KG1 (cell line): ENCODE data around the gene PITPNC1.
"Not testable (repeated sequence)": the region's sequence is repeated elsewhere in the genome, so short reads cannot be mapped to it uniquely, and the experiment has no call there.

Experiments used
- DNase-seq: peaks from one replicate; lab custom pipeline; 2025; lab: John Stamatoyannopoulos, UW

The PITPNC1 gene

DNA sequence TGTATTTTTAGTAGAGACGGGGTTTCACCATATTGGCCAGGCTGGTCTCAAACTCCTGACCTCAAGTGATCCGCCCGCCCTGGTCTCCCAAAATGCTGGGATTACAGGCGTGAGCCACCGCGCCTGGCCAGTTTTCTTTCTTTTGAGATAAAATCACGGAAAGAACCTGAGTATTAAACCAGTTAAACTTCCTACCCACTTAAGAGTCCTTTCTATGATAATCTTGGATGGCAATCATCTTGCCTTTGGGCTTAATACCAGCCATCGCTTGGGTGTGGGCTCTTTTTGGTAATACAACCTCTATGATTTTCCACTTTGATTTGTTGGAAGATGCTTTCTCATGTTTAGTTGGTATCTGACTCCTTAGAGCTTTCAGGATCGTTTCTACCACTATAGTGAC, 24.0 kb downstream of the PITPNC1 start:
- DNase-seq = no peak

GRCh38 chr17:67401598-67402504, 24.8 kb downstream of the PITPNC1 start:
- DNase-seq = no peak

DNA sequence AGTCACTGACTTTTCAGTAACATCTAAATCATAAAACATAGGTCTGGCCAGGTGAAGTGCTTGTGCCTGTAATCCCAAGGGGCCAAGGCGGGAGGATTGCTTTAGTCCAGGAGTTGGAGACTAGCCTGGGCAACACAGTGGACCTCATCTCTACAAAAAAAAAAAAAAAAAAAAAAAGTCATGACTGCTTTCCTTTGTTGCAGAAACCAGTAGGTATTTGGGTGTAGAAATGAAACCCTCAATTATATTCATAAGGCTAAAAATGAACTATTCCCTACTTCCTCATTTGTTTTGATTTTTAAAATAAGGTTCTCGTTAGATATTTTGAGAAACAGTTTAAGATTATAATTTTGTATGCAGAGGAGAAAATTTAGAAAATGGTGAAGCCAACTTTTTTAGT, 26.0 kb downstream of the PITPNC1 start:
- DNase-seq = no peak

GRCh38 chr17:67403483-67403882, 26.4 kb downstream of the PITPNC1 start:
- DNase-seq = no peak

DNA sequence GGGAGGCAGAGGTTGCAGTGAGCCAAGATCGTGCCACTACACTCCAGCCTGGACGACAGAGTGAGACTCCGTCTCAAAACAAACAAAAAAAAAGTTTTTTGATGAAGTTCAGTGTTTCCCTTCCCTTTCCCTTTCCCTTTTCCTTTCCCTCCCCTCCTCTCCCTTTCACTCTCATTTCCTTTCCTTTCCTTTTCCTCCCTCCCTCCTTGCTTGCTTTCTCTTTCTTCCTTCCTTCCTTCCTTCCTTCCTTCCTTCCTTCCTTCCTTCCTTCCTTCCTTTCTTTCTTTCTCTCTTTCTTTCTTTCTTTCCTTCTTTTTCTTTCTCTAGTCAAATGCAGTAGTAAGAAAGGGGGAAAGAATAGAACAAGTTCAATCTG, 31.4 kb downstream of the PITPNC1 start:
- DNase-seq = not testable (repeated sequence)

DNA sequence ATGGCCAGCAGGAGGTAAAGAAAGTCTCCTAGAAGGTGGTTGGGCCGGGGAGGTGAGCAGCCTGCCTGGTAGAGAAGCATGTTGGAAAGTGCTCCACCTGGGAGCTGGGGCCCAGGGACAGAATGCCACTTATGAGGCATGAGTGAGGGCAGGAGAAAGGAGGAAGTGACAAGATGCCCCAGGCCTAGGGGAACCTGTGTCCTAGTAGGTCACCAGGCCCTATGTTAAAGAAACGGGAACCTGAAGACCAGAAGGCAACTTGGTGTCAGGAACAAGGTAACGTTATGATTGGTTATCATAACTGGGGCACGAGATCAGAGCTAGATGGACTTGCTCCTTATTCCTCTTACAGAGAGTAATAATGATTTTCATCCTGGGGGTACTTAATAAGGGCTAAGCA, 34.3 kb downstream of the PITPNC1 start:
- DNase-seq = no peak

- no peak for DNase-seq
Measured at GRCh38 chr17:67412032-67412431, 35.0 kb downstream of the PITPNC1 start.

DNA sequence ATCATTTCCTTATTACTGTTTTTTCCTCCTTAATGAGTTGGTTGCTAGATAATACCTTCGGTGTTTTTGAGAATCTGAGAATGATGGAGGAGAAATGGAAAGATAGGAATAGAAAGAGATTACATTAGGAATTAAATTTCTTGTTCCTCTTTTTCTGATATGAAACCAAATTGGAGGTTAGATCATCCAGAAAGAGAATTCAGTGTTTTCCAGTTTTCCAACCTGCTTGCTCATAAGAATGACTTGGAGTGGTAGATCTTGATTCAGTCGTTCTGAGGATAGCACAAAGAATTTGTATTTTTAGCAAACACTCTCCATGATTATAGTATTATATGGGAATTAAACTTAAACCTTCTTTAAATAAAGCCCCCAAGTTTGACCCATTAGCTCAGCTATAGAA, 35.9 kb downstream of the PITPNC1 start:
- DNase-seq = no peak

- DNase-seq = no peak
Measured at GRCh38 chr17:67413388-67413787, 36.3 kb downstream of the PITPNC1 start.

GRCh38 chr17:67414130-67414529, 37.0 kb downstream of the PITPNC1 start:
- DNase-seq = no peak

DNA sequence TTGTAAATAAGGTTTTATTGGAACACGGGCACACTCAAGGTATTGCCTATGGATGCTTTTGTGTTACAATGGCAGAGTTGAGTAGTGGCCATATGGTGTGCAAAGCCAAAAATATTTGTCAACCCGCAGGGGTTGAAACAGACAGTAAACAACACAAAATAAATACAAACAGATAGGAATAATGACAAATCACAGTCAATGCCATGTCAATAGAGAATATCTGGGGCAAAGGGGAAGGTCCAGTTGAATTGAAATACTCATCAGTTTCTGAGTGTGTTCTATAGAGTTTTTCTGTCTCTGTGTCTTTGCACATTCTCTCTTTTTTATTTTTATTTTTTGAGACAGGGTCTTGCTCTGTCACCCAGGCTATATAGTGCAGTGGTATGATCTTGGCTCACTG, 37.5 kb downstream of the PITPNC1 start:
- DNase-seq = no peak

DNA sequence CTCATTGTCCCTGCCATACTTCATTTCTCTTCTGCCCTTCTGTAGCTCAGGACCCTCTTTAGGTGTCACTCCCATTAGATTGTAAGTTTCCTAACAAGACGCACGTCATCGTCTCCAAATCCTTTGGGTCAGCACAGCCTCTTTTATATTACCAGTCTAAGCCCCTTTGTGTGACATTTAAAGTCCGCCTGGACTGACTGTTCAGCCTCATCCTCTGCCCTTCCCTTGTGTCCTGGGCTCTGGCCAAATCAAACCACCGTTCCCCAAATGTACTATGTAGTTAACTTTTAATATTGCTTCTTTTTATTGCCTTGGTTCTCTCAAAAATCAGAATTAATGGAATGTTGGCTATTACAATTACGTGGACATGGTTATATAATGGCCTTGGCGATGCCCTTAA, 38.2 kb downstream of the PITPNC1 start:
- DNase-seq = no peak

DNA sequence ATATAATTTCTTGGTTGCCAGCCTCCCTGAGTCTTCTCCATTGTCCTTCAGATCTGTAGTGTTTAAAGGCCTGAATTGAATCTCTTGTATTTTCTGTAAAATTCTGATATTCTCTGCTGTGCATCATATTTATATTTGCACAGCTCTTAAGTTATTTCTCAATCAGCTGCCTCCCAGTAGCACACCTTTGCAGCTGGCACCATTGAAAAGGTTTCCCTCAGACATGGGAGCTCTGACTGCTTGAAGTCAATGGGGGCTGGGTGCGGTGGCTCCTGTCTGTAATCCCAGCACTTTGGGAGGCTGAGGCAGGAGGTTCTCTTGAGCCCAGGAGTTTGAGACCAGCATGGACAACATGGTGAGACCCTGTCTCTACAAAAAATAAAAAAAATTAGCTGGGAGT, 40.4 kb downstream of the PITPNC1 start:
- no peak for DNase-seq

- DNase-seq = no peak
Measured at GRCh38 chr17:67420994-67421393, 43.9 kb downstream of the PITPNC1 start.

DNA sequence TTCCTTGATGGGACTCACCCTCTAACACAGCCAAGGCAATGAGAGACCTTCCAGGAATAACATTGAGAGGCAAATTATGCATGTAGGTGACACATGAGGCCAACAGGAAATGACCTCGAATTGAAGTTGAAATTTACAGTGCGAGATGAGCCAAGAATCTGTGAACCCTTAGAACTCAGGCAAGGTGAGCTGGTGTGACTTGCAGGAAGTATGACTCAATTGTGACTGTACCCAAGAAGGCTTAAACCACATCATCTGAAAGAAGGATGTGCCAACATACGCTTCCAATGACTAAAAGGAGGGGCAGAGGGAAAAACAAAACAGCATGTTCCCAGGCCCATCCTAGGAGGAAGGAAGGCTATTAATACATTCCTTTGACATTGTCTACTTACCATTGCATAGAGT, 44.8 kb downstream of the PITPNC1 start:
- no peak for DNase-seq

GRCh38 chr17:67422296-67422695, 45.2 kb downstream of the PITPNC1 start:
- not testable (repeated sequence) for DNase-seq

DNA sequence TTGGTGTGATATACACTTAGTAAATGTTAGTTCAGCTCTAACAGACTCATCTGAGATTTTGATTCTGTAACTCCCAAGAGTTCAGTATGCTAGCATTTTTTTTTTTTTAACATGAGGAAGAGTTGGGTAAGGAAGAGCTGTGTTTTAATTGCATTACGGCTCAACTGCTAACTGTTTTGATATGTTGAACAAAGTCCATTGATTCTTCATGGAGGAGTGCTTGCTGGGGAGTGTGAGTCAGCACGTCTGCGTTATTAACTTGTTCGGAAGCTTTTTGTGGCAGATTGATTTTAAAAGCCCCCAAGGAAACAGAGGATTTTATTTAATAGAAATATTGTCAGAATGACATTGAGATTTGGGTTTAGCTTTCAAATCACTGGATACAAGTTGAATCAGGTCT, 45.8 kb downstream of the PITPNC1 start:
- no peak for DNase-seq

DNA sequence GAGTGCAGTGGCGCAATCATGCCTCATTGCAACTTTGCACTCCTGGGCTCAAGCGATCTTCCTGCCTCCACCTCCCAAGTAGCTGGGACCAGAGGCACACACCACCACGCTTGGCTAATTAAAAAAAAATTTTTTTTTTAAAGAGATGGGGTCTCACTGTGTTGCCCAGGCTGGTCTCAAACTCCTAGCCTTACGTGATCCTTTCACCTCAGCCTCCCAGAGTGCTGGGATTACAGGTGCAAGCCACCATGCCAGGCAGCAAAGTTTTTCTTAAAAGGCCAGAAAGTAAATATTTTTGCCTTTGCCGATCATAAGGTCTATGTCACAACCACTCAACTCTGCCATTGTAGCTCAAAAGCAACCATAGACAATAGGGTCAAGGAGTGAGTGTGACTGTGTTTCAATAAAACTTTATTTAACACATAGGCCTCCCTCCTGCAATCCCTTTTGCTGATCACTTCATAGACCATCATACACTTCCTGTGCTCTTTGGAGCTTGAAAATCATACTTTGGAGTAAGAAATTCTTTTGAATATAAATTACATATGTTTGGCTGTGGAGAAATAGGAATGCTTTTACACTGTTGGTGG, 48.6 kb downstream of the PITPNC1 start:
- DNase-seq = no peak

DNA sequence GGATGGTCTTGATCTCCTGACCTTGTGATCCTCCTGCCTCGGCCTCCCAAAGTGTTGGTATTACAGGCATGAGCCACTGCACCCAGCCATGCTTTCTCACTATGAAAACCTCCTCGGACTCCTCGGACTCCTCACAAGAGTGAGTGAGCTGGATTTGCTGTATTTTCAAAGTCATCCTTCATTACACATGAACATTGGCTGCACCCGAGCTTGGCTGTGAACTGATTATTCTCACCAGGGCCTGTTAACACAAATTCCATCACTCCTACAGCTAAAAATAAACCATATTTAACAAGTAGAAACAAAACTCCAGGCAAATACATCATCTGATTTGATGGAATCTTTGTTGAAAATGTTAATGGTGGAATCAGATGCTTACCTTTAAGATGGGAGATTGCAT, 50.3 kb downstream of the PITPNC1 start:
- no peak for DNase-seq

- not testable (repeated sequence) for DNase-seq
Measured at GRCh38 chr17:67430515-67430914, 53.4 kb downstream of the PITPNC1 start.

DNA sequence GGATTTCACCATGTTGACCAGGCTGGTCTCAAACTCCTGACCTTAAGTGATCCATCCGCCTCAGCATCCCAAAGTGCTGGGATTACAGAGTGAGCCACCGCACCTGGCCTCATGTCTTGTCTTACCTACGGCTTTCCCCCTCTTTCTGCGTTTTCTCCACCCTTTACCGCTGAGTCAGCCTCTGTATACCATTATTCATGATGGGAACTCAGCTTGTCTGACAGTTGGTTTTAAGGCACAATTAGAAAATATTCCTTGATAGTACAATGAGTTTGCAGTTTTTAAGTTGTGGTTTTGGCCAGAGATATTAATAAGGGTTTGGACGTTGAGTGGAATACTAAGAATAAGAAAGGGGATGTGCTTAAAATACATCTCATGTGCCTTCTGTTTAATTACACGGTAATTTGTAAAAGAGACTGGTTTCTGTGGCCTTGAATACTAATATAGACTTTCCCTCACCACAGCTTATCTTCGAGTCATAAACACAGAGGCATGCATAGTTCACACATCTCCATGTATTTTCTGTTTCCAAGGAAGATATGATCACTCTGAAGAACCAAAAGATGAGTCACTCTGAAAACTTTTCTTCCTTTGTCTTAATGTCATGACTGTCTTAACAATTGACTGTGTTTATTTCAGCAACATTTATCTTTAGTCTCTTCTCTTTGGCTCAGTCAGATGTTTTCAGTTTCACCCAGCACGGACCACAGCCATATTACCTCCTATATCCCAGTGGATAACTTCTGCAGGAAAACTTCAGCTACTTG, 54.4 kb downstream of the PITPNC1 start:
- no peak for DNase-seq

- no peak for DNase-seq
Measured at GRCh38 chr17:67433248-67433924, 56.3 kb downstream of the PITPNC1 start.
